ENCODE results near the gene PDE4D.

The PDE4D gene

DNA sequence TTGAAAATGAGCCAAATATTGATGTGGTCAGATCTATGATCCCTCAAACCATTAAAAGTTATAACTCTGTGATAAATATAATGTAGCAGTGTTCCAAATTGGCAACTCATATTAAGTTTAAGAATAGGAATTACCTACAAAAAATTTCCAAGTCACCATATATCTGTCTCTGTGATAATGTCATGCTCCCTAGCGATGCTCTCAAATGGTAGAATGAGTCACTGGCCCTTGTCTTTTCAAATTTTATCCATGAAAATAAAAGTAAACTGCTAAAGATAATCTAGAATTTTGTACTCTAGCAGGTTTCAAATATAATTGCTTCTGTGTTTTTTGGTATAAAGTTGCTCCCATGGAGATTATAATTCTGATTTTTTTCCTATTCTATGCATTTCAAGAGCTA is 277.1 kb downstream of the PDE4D start:
- Histone ChIP-seq H3K36me3 (ENCODE audit: control insufficient read depth in 1 of 2, insufficient read depth in 2 of 2, low read depth in 1 of 2, low read length in 2 of 2) (no peaks in the 10 kb centered on the region), H3K4me1 (ENCODE audit: control insufficient read depth, insufficient read depth, low read depth, low read length) (peaks cover 1% of the 10 kb centered on the region), H2BK15ac (ENCODE audit: low read depth, poor library complexity, severe bottlenecking) (no peak overlapping the region), H3K14ac (ENCODE audit: low read length in 2 of 2) (no peak overlapping the region), H4K91ac (ENCODE audit: low read length) (no peak overlapping the region), H4K8ac (ENCODE audit: low read length) (no peak overlapping the region), H3K4me3 (ENCODE audit: insufficient read depth in 1 of 2, low read depth in 1 of 2, low read length in 2 of 2) (no peak overlapping the region), H3K23ac (ENCODE audit: low read length in 2 of 2) (no peak overlapping the region), H3K27ac (ENCODE audit: low read length, poor library complexity, severe bottlenecking) (no peak overlapping the region), H3K27me3 (ENCODE audit: control insufficient read depth in 1 of 2, insufficient read depth in 1 of 2, low read length in 2 of 2) (no peaks in the 10 kb centered on the region), H3K79me1 (replicated peaks; ENCODE audit: low read length, poor library complexity, severe bottlenecking) (no peaks in the 10 kb centered on the region), H2AFZ (ENCODE audit: low read depth, low read length) (no peak overlapping the region), H3K4me2 (ENCODE audit: low read length, poor library complexity, severe bottlenecking) (no peak overlapping the region), H3K18ac (ENCODE audit: low read depth in 1 of 2, low read length in 2 of 2) (no peak overlapping the region), H2BK5ac (ENCODE audit: low read depth, low read length, poor library complexity, severe bottlenecking) (no peak overlapping the region), H2BK12ac (ENCODE audit: low read length in 2 of 2) (no peak overlapping the region), H2AK5ac (ENCODE audit: low read length, severe bottlenecking) (no peak overlapping the region), H2BK120ac (ENCODE audit: low read depth, low read length) (no peak overlapping the region), H3K9ac (ENCODE audit: low read length) (no peak overlapping the region), H3K4ac (ENCODE audit: low read depth in 1 of 2, low read length in 2 of 2) (no peak overlapping the region), H3K9me3 (ENCODE audit: control insufficient read depth, low read length) (no peaks in the 10 kb centered on the region)
- no peak for DNase-seq
- WGBS = 50% methylated on average over 1 of the region's 1 CpG

DNA sequence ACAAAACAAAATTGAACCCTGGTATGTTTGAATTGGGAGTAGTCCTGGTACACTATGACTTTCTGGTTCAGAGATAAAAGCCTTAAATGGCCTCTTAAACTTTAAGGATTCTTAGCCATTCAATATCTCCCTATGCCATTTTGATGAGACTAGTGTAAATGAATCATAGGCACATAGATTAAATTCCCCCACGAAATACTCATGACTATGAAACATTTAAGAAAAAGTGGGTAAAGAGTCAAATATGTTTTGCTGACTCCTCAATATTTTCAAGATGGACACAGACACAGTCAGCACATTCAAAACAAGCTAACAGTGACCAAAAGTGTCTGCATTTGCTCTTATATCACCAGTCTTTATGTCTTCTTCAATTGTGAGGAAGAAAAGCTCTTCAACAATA is 278.3 kb downstream of the PDE4D start:
- no peak overlapping the region for H2AK5ac ChIP-seq (ENCODE audit: low read length, severe bottlenecking)
- no peak overlapping the region for H4K91ac ChIP-seq (ENCODE audit: low read length)
- H3K18ac ChIP-seq (ENCODE audit: low read depth in 1 of 2, low read length in 2 of 2) = no peak overlapping the region
- no peak overlapping the region for H3K4me3 ChIP-seq (ENCODE audit: insufficient read depth in 1 of 2, low read depth in 1 of 2, low read length in 2 of 2)
- no peak overlapping the region for H3K4me2 ChIP-seq (ENCODE audit: low read length, poor library complexity, severe bottlenecking)
- H2BK5ac ChIP-seq (ENCODE audit: low read depth, low read length, poor library complexity, severe bottlenecking) = no peak overlapping the region
- H3K9me3 ChIP-seq (ENCODE audit: control insufficient read depth, low read length) = no peaks in the 10 kb centered on the region
- no peaks in the 10 kb centered on the region for H3K79me1 ChIP-seq (replicated peaks; ENCODE audit: low read length, poor library complexity, severe bottlenecking)
- peaks cover 1% of the 10 kb centered on the region for H3K4me1 ChIP-seq (ENCODE audit: control insufficient read depth, insufficient read depth, low read depth, low read length)
- H2AFZ ChIP-seq (ENCODE audit: low read depth, low read length) = no peak overlapping the region
- no peaks in the 10 kb centered on the region for H3K27me3 ChIP-seq (ENCODE audit: control insufficient read depth in 1 of 2, insufficient read depth in 1 of 2, low read length in 2 of 2)
- no peak overlapping the region for H3K27ac ChIP-seq (ENCODE audit: low read length, poor library complexity, severe bottlenecking)
- DNase-seq = no peak
- H3K36me3 ChIP-seq (ENCODE audit: control insufficient read depth in 1 of 2, insufficient read depth in 2 of 2, low read depth in 1 of 2, low read length in 2 of 2) = no peaks in the 10 kb centered on the region
- no peak overlapping the region for H3K9ac ChIP-seq (ENCODE audit: low read length)
- H3K14ac ChIP-seq (ENCODE audit: low read length in 2 of 2) = no peak overlapping the region
- H4K8ac ChIP-seq (ENCODE audit: low read length) = no peak overlapping the region
- no peak overlapping the region for H2BK120ac ChIP-seq (ENCODE audit: low read depth, low read length)
- H2BK15ac ChIP-seq (ENCODE audit: low read depth, poor library complexity, severe bottlenecking) = no peak overlapping the region
- no CpG with 5 or more reads among the region's 1 CpG for WGBS
- no peak overlapping the region for H2BK12ac ChIP-seq (ENCODE audit: low read length in 2 of 2)
- H3K4ac ChIP-seq (ENCODE audit: low read depth in 1 of 2, low read length in 2 of 2) = no peak overlapping the region
- H3K23ac ChIP-seq (ENCODE audit: low read length in 2 of 2) = no peak overlapping the region

DNA sequence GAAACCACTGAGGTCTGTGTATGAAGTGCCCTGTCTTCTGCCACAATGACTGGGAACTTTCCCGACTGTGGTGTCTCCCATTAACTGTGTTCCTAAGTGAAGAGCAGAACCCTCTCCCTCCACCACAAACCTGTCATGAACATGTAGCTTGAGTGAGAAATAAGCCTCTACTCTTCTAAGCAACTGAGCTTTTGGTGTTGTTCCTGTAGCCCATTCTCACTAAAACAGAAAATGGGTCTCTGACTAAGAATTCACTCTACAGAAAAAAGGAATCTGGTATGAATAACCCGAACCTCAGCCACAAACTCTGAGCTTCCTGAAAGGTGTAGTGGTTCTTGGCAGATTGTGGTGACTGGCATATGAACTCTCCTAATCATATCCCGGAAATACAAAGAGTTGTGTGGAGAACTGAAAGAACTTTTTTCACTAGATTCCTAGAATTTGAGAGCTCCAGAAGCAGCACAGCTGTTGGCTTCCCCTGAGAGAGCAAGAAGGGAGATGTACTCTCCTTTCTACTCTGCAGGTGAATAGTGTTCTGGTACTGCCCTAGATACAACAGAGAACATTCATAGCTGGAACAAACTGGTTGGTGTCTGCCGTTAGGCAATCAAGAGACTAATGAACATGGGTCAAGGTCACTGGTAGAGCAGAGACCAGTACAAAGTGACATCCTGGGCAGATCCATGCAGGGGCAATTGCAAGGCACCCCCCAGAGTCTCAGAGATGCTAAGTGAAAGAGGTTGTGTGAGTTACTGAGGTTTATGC is 283.8 kb downstream of the PDE4D start:
- no peak overlapping the region for H2BK5ac ChIP-seq (ENCODE audit: low read depth, low read length, poor library complexity, severe bottlenecking)
- H4K8ac ChIP-seq (ENCODE audit: low read length) = no peak overlapping the region
- H3K23ac ChIP-seq (ENCODE audit: low read length in 2 of 2) = no peak overlapping the region
- no peak overlapping the region for H3K4ac ChIP-seq (ENCODE audit: low read depth in 1 of 2, low read length in 2 of 2)
- H3K27me3 ChIP-seq (ENCODE audit: control insufficient read depth in 1 of 2, insufficient read depth in 1 of 2, low read length in 2 of 2) = no peaks in the 10 kb centered on the region
- peak overlapping the region in 1 of 2 experiments; percentile 46 for H2BK12ac ChIP-seq (ENCODE audit: low read length in 2 of 2)
- H2BK120ac ChIP-seq (ENCODE audit: low read depth, low read length) = peak overlapping the region; percentile 52
- WGBS = 96% methylated on average over 3 of the region's 4 CpGs
- no peak overlapping the region for H4K91ac ChIP-seq (ENCODE audit: low read length)
- no peak overlapping the region for H3K4me2 ChIP-seq (ENCODE audit: low read length, poor library complexity, severe bottlenecking)
- no peak overlapping the region for H2AFZ ChIP-seq (ENCODE audit: low read depth, low read length)
- no peak overlapping the region for H3K27ac ChIP-seq (ENCODE audit: low read length, poor library complexity, severe bottlenecking)
- H3K14ac ChIP-seq (ENCODE audit: low read length in 2 of 2) = peak overlapping the region in 1 of 2 experiments; percentile 41
- no peak for DNase-seq
- H3K9me3 ChIP-seq (ENCODE audit: control insufficient read depth, low read length) = no peaks in the 10 kb centered on the region
- no peaks in the 10 kb centered on the region for H3K36me3 ChIP-seq (ENCODE audit: control insufficient read depth in 1 of 2, insufficient read depth in 2 of 2, low read depth in 1 of 2, low read length in 2 of 2)
- H3K4me3 ChIP-seq (ENCODE audit: insufficient read depth in 1 of 2, low read depth in 1 of 2, low read length in 2 of 2) = no peak overlapping the region
- no peak overlapping the region for H2AK5ac ChIP-seq (ENCODE audit: low read length, severe bottlenecking)
- H3K4me1 ChIP-seq (ENCODE audit: control insufficient read depth, insufficient read depth, low read depth, low read length) = peaks cover 1% of the 10 kb centered on the region
- H3K79me1 ChIP-seq (replicated peaks; ENCODE audit: low read length, poor library complexity, severe bottlenecking) = no peaks in the 10 kb centered on the region
- no peak overlapping the region for H3K9ac ChIP-seq (ENCODE audit: low read length)
- peak overlapping the region in 1 of 2 experiments; percentile 50 for H3K18ac ChIP-seq (ENCODE audit: low read depth in 1 of 2, low read length in 2 of 2)
- no peak overlapping the region for H2BK15ac ChIP-seq (ENCODE audit: low read depth, poor library complexity, severe bottlenecking)

DNA sequence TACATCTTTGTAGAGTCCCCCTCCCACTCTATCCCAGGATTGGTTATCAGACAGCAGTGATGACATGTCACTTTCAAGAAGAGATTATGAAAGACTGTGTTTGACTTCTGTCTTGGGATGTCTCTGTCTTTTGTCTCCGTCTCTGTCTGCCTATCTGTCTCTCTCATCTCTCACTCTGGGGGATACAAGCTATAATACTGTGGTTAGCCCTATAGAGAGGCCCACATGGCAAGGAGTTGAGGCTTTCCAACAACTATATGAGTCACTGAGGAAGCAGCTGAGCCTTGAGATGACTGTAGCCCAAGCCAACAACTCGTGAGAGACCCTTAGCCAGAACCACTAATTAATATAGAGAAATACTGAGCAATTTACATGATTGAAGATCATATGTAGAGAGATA is 284.8 kb downstream of the PDE4D start:
- Histone ChIP-seq H3K27ac (ENCODE audit: low read length, poor library complexity, severe bottlenecking) (no peak overlapping the region), H3K4me2 (ENCODE audit: low read length, poor library complexity, severe bottlenecking) (no peak overlapping the region), H2BK5ac (ENCODE audit: low read depth, low read length, poor library complexity, severe bottlenecking) (no peak overlapping the region), H4K8ac (ENCODE audit: low read length) (no peak overlapping the region), H3K9ac (ENCODE audit: low read length) (no peak overlapping the region), H3K9me3 (ENCODE audit: control insufficient read depth, low read length) (no peaks in the 10 kb centered on the region), H3K18ac (ENCODE audit: low read depth in 1 of 2, low read length in 2 of 2) (no peak overlapping the region), H3K4me3 (ENCODE audit: insufficient read depth in 1 of 2, low read depth in 1 of 2, low read length in 2 of 2) (no peak overlapping the region), H3K27me3 (ENCODE audit: control insufficient read depth in 1 of 2, insufficient read depth in 1 of 2, low read length in 2 of 2) (no peaks in the 10 kb centered on the region), H2BK12ac (ENCODE audit: low read length in 2 of 2) (no peak overlapping the region), H3K23ac (ENCODE audit: low read length in 2 of 2) (no peak overlapping the region), H2AK5ac (ENCODE audit: low read length, severe bottlenecking) (no peak overlapping the region), H2AFZ (ENCODE audit: low read depth, low read length) (no peak overlapping the region), H3K36me3 (ENCODE audit: control insufficient read depth in 1 of 2, insufficient read depth in 2 of 2, low read depth in 1 of 2, low read length in 2 of 2) (no peaks in the 10 kb centered on the region), H3K79me1 (replicated peaks; ENCODE audit: low read length, poor library complexity, severe bottlenecking) (no peaks in the 10 kb centered on the region), H4K91ac (ENCODE audit: low read length) (no peak overlapping the region), H2BK15ac (ENCODE audit: low read depth, poor library complexity, severe bottlenecking) (no peak overlapping the region), H3K4me1 (ENCODE audit: control insufficient read depth, insufficient read depth, low read depth, low read length) (peaks cover 1% of the 10 kb centered on the region), H3K4ac (ENCODE audit: low read depth in 1 of 2, low read length in 2 of 2) (no peak overlapping the region), H3K14ac (ENCODE audit: low read length in 2 of 2) (no peak overlapping the region), H2BK120ac (ENCODE audit: low read depth, low read length) (no peak overlapping the region)
- 33% methylated on average over 1 of the region's 2 CpGs for WGBS
- peak; percentile 62 for DNase-seq

All from mesenchymal stem cell (in vitro differentiated cells and primary cell).